Measurements from ENCODE around the gene SH2D3C.

DNA sequence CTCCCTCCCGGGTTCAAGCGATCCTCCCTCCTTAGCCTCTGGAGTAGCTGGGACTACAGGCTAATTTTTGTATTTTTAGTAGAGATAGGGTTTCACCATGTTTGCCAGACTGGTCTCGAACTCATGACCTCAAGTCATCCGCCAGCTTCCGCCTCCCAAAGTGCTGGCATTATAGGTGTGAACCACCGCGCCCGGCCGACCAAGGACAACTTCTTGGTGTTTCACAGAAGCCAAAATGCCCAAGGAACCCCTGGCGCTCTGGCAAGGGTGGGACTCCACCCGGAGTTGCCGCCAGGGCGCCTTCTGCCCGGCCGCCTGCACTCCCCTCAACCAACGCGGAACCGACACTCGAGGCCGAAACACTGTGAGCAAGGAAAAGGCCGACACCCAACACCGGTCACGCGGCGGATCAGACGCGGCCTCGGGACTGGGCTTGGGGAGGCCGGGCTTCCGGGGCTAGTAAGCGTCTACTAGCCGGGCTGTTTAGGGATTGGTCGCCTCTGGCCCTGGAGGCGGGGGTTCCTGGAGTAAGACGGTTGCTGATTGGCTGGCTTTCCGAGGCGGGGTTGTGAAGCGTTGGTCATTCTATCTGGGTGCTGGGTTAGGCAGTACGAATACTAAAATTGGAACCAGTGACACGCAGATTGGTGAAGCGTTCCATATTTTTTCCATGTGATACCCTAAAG lies 79.3 kb downstream of the SH2D3C start:
- TF ChIP-seq, protein P1, sequence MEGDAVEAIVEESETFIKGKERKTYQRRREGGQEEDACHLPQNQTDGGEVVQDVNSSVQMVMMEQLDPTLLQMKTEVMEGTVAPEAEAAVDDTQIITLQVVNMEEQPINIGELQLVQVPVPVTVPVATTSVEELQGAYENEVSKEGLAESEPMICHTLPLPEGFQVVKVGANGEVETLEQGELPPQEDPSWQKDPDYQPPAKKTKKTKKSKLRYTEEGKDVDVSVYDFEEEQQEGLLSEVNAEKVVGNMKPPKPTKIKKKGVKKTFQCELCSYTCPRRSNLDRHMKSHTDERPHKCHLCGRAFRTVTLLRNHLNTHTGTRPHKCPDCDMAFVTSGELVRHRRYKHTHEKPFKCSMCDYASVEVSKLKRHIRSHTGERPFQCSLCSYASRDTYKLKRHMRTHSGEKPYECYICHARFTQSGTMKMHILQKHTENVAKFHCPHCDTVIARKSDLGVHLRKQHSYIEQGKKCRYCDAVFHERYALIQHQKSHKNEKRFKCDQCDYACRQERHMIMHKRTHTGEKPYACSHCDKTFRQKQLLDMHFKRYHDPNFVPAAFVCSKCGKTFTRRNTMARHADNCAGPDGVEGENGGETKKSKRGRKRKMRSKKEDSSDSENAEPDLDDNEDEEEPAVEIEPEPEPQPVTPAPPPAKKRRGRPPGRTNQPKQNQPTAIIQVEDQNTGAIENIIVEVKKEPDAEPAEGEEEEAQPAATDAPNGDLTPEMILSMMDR (IDR thresholded peaks at IDR 0.05) = peak in 3 of 6 experiments; percentile 26 to 41 (median 32)
- TF ChIP-seq POLR2A (IDR thresholded peaks at IDR 0.05) = peak in 3 of 4 donors; percentile 17 to 53 (median 41)
